ENCODE measurements around the gene GAREM1. TPM values are rescaled to one million over a fixed set of nuclear protein-coding genes. Genes with fewer than 3 reads are reported as not detected.
A peak's percentile ranks its signal among the peaks of the same experiment; 100 is the strongest.

GAREM1 gene
- total and polyA plus RNA-seq, 2 donors (not counting 1 experiment from before 2014, with no cell fraction given), result 0.92 to 1.5 TPM

- H3K4me2 ChIP-seq (ENCODE audit: extremely low read depth, insufficient read depth, low read length), result peak overlapping the region; percentile 38
- H2AFZ ChIP-seq (ENCODE audit: low read length), result no peak overlapping the region
- H3K27ac ChIP-seq (ENCODE audit: insufficient read depth, low read length), result no peak overlapping the region
Observed at GRCh38 chr18:32301361-32301760, 169.3 kb downstream of the GAREM1 start.

GRCh38 chr18:32300914-32301313 is 169.8 kb downstream of the GAREM1 start:
- Histone ChIP-seq H3K4me1 (ENCODE audit: control insufficient read depth, extremely low read depth, insufficient read depth, low read length) (no peaks in the 10 kb centered on the region), H3K27ac (ENCODE audit: insufficient read depth, low read length) (no peak overlapping the region), H3K36me3 (ENCODE audit: control insufficient read depth, insufficient read depth, low read length) (no peaks in the 10 kb centered on the region), H3K79me2 (ENCODE audit: control insufficient read depth, insufficient read depth, low read length) (no peaks in the 10 kb centered on the region), H4K20me1 (ENCODE audit: control insufficient read depth, extremely low read depth, insufficient read depth, low read length) (no peaks in the 10 kb centered on the region), H3K4me3 (replicated peaks in 1 of 4; ENCODE audit: control extremely low read depth in 1 of 4, insufficient read depth in 1 of 4, low read depth in 3 of 4, low read length in 4 of 4) (no peak overlapping the region), H3K9ac (ENCODE audit: insufficient read depth, low read length) (no peak overlapping the region), H3K9me3 (ENCODE audit: control insufficient read depth, insufficient read depth, low read depth, low read length) (no peaks in the 10 kb centered on the region), H2AFZ (ENCODE audit: low read length) (no peak overlapping the region), H3K27me3 (ENCODE audit: control insufficient read depth, insufficient read depth, low read length) (no peaks in the 10 kb centered on the region), H3K4me2 (ENCODE audit: extremely low read depth, insufficient read depth, low read length) (peak overlapping the region; percentile 40)
- TF ChIP-seq CTCF (conservative IDR thresholded peaks at IDR 0.05 in 1 of 2, IDR thresholded peaks at IDR 0.05 in 1 of 2; ENCODE audit: low read depth in 1 of 2, low read length in 2 of 2), result no peak
- TF ChIP-seq EZH2 (IDR thresholded peaks at IDR 0.05; ENCODE audit: low read length, missing control alignments), result no peak
- peak; percentile 26 to 68 for DNase-seq (ENCODE audit: low read depth in 2 of 2)

More at GRCh38 chr18:32301361-32301760, 169.3 kb downstream of the GAREM1 start:
- no peak overlapping the region for H3K9ac ChIP-seq (ENCODE audit: insufficient read depth, low read length)
- H3K27me3 ChIP-seq (ENCODE audit: control insufficient read depth, insufficient read depth, low read length), result no peaks in the 10 kb centered on the region
- TF ChIP-seq CTCF (conservative IDR thresholded peaks at IDR 0.05 in 1 of 2, IDR thresholded peaks at IDR 0.05 in 1 of 2; ENCODE audit: low read depth in 1 of 2, low read length in 2 of 2) (no peak), EZH2 (IDR thresholded peaks at IDR 0.05; ENCODE audit: low read length, missing control alignments) (no peak)
- no peaks in the 10 kb centered on the region for H4K20me1 ChIP-seq (ENCODE audit: control insufficient read depth, extremely low read depth, insufficient read depth, low read length)
- no peaks in the 10 kb centered on the region for H3K4me1 ChIP-seq (ENCODE audit: control insufficient read depth, extremely low read depth, insufficient read depth, low read length)
- no peak overlapping the region for H3K4me3 ChIP-seq (replicated peaks in 1 of 4; ENCODE audit: control extremely low read depth in 1 of 4, insufficient read depth in 1 of 4, low read depth in 3 of 4, low read length in 4 of 4)
- no peaks in the 10 kb centered on the region for H3K79me2 ChIP-seq (ENCODE audit: control insufficient read depth, insufficient read depth, low read length)
- no peaks in the 10 kb centered on the region for H3K36me3 ChIP-seq (ENCODE audit: control insufficient read depth, insufficient read depth, low read length)
- H3K9me3 ChIP-seq (ENCODE audit: control insufficient read depth, insufficient read depth, low read depth, low read length), result no peaks in the 10 kb centered on the region
- peak in 1 of 2 donors; percentile 15 for DNase-seq (ENCODE audit: low read depth in 2 of 2)

GRCh38 chr18:32299484-32299883 is 171.2 kb downstream of the GAREM1 start:
- Histone ChIP-seq H3K4me2 (ENCODE audit: extremely low read depth, insufficient read depth, low read length) (no peak overlapping the region), H3K4me1 (ENCODE audit: control insufficient read depth, extremely low read depth, insufficient read depth, low read length) (no peaks in the 10 kb centered on the region), H2AFZ (ENCODE audit: low read length) (no peak overlapping the region), H3K36me3 (ENCODE audit: control insufficient read depth, insufficient read depth, low read length) (no peaks in the 10 kb centered on the region), H3K9ac (ENCODE audit: insufficient read depth, low read length) (no peak overlapping the region), H4K20me1 (ENCODE audit: control insufficient read depth, extremely low read depth, insufficient read depth, low read length) (no peaks in the 10 kb centered on the region), H3K4me3 (replicated peaks in 1 of 4; ENCODE audit: control extremely low read depth in 1 of 4, insufficient read depth in 1 of 4, low read depth in 3 of 4, low read length in 4 of 4) (no peak overlapping the region), H3K27ac (ENCODE audit: insufficient read depth, low read length) (no peak overlapping the region), H3K27me3 (ENCODE audit: control insufficient read depth, insufficient read depth, low read length) (no peaks in the 10 kb centered on the region), H3K79me2 (ENCODE audit: control insufficient read depth, insufficient read depth, low read length) (no peaks in the 10 kb centered on the region), H3K9me3 (ENCODE audit: control insufficient read depth, insufficient read depth, low read depth, low read length) (no peaks in the 10 kb centered on the region)
- TF ChIP-seq EZH2 (IDR thresholded peaks at IDR 0.05; ENCODE audit: low read length, missing control alignments) (no peak), CTCF (conservative IDR thresholded peaks at IDR 0.05 in 1 of 2, IDR thresholded peaks at IDR 0.05 in 1 of 2; ENCODE audit: low read depth in 1 of 2, low read length in 2 of 2) (no peak)
- DNase-seq (ENCODE audit: low read depth in 2 of 2), result peak in 1 of 2 donors; percentile 10
